ENCODE measurements around the gene CPE. TPM values are rescaled to one million over a fixed set of nuclear protein-coding genes. Genes with fewer than 3 reads are reported as not detected.

Gene CPE
- total RNA-seq, 1 donor from 2014 or later: 39.6 TPM

DNA sequence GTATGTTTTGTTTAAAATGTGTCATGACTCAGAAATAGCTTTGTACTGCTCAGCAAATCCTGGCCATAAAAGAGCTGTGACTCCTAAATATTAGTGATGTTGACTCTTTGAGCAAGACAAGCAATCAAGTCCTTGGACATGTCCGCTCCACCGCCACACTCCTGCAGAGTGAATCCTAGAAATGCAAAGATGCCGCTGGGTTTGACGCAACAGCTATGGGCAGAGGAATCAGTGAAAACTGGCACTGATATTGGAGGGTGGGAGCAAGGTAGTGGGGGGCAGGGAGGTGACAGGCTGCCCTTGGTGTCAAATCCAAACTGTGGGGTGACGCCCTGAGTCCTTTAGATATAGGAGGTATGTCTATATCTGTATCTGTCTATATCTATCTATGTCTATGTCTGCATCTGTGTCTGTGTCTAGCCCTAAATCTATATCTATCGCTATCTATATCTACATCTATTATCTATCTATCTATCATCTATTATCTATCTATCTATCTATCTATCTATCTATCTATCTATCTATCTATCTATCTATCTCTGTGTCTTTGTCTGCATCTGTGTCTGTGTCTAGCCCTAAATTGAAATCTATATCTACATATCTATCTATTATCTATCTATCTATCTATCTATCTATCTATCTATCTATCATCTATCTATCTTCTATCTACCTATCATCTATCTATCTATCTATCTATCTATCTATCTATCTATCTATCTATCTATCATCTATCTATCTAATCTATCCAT, 129.7 kb downstream of the CPE start:
- no peak for DNase-seq (ENCODE audit: low spot score)

- DNase-seq (ENCODE audit: low spot score): no peak
Measured at GRCh38 chr4:165512424-165512823, 133.6 kb downstream of the CPE start.

DNA sequence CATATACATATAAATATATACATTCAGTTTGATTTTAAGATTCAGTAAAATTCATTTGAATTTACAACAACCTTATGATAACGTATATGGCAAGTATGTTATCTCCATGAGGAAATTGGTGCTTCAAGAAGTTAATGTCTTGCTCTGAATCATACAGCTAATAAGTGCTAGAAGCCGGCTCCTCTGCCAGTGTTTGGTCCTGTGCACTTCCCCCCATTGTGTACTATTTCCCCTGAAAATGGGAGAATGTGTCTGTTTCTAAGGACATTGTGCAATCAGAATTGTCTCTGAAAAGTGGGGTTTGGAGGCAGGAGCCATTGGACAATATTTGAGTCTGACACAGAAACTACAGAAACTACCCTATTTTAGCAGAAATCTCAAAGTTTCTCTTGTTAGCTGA, 135.9 kb downstream of the CPE start:
- DNase-seq (ENCODE audit: low spot score): no peak

DNA sequence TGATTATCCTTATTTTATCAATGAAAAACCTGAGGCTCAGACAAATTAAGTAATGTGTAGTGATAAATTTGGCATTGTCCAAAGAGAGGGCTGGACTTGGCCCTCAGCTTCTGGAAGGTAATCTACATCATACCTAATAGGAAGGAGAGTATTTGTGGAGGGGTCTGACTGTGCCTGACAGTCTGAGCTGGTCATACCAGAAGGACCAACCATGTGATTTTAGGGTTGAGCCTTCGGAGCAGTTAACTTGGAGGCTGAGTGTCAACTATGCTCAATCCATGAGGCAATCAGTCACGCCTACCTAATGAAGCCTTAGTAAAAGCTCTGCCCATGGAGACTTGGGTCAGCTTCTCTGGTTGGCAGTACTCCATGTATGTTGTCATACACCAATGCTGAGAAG, 136.4 kb downstream of the CPE start:
- DNase-seq (ENCODE audit: low spot score): no peak

GRCh38 chr4:165516281-165516833, 137.5 kb downstream of the CPE start:
- no peak for DNase-seq (ENCODE audit: low spot score)

DNA sequence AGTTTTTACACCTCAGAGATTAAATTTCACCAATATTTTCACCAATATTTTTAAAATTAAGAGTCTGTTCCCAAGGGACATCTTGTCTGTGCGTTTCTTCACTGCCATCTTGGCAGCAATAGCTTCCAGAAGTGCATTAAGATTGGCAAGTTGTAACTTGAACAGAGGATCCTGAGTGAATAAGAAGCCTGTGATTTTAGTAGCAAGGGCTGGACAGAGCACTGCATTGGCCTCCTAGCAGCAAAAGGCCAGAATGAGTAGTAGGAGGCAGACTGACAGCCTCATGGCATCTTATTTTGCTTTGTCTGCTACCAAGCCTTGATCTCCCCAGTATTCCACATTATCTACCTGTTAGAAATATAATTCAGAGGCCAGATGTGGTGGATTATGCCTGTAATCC, 138.4 kb downstream of the CPE start:
- DNase-seq (ENCODE audit: low spot score): no peak

GRCh38 chr4:165518024-165518616, 139.3 kb downstream of the CPE start:
- no peak for DNase-seq (ENCODE audit: low spot score)

GRCh38 chr4:165518686-165519085, 139.9 kb downstream of the CPE start:
- DNase-seq (ENCODE audit: low spot score): no peak

GRCh38 chr4:165519591-165519990, 140.8 kb downstream of the CPE start:
- no peak for DNase-seq (ENCODE audit: low spot score)

- no peak for DNase-seq (ENCODE audit: low spot score)
Measured at GRCh38 chr4:165520086-165520485, 141.3 kb downstream of the CPE start.

GRCh38 chr4:165522050-165522449, 143.2 kb downstream of the CPE start:
- DNase-seq (ENCODE audit: low spot score): no peak

GRCh38 chr4:165524532-165525190, 145.9 kb downstream of the CPE start:
- no peak for DNase-seq (ENCODE audit: low spot score)

DNA sequence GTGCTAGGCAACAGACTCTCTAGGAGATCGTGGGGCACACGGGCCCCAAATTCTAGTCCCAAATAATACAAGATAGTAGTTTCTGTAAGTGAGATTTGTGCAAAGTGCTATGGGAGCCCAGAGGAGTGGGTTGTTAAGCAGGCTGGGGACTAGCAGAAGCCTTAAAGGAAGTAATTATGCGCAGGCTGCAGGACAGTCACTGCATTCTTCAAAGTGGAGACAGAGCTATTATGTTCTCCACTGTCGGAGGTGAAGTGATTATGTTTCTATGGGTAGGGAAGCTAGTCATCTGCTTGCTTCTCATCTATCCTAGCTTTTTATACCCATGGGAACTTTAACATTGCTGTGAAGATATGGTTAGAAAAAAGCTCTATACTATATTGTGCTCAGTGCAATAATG, 154.2 kb downstream of the CPE start:
- DNase-seq (ENCODE audit: low spot score): no peak

DNA sequence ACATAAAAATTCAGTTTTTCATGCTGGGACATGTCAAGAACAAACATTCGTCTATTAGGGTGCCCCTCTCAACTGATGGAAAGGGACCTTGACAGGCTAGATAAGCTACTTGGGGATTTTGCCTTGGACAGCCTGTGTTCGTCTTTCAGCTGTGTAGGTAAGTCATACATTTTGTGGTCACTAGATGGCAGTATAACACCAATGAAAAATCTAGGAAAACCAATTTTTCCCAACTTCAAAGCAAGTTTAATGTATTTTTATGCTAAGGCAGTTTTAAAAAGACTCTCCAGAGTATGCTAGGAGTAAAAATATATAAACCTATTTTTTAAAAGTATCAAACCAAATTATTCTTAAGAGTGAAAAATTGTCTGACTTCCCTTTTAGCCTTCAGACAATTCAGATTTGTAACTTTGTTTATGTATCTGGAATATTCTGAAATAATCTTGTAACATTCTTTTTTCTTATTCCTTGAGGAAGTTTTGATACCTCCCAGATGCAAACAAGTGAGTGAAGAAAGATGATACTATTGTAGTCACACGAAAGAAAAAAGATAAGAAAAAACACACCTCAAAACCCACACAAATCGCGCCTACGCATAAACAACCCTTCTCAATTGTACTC, 158.3 kb downstream of the CPE start:
- no peak for DNase-seq (ENCODE audit: low spot score)

GRCh38 chr4:165539801-165540200, 161.0 kb downstream of the CPE start:
- DNase-seq (ENCODE audit: low spot score): no peak

DNA sequence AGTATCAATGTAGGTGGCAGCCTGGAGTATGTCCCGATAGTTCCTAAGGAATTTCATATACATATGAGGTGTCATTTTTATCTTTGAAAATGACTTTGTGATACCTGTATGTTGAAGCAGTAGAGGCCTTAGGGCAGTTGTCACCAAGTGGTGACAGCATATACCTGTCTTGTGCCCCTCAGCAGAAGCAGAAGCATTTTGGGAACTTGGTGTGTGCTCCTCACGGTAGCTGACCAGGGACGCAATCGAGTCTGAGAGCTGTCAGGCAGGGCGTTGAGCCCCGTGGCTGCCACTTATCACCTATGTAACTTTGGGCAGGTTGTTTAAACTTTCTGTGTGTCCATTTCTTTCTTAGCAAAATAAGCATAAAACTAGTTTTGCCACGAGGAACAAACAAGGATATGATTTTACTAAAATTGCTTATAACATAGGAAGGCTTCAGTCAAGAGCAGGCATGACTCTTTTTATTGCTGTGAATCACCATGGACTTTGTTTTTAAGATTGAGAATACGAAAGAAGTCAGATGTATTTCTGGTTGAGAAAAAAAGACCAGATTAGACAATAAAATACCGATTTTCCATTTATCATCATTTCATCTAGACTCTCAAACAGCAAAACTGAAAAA, 161.5 kb downstream of the CPE start:
- DNase-seq (ENCODE audit: low spot score): no peak

GRCh38 chr4:165541851-165542459, 163.1 kb downstream of the CPE start:
- no peak for DNase-seq (ENCODE audit: low spot score)

DNA sequence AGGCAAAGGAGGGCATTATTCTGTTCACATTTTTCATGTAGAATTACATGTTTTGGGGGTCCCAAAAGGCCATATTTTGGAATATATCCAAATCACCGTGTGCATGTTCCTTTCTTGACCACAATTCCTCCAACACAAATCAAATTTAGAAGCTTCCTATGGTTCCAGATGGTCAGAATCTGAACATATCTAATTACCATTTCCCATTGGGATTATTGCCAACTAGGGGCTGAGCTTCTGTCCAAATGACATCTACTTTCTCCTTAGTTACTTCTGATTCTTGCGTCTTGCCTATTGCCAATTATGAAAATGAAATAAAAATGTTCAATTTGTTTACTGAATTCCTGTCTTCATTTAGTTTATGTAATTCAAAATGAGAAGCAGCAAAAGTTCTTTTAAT, 163.7 kb downstream of the CPE start:
- DNase-seq (ENCODE audit: low spot score): no peak
